Inflammatory macrophage treated with lipopolysaccharide for 4 hours (primary cell): Measurements from ENCODE around the gene FUCA1.
"Not testable (repeated sequence)": the region's sequence is repeated elsewhere in the genome, so short reads cannot be mapped to it uniquely, and the experiment has no call there.

Experiments
- DNase-seq: peaks from one replicate; pipeline ENCODE4 v3.0.0-alpha.2; 2020

The FUCA1 gene

GRCh38 chr1:23834156-23834555 is 33.9 kb downstream of the FUCA1 start:
- DNase-seq: not testable (repeated sequence)

DNA sequence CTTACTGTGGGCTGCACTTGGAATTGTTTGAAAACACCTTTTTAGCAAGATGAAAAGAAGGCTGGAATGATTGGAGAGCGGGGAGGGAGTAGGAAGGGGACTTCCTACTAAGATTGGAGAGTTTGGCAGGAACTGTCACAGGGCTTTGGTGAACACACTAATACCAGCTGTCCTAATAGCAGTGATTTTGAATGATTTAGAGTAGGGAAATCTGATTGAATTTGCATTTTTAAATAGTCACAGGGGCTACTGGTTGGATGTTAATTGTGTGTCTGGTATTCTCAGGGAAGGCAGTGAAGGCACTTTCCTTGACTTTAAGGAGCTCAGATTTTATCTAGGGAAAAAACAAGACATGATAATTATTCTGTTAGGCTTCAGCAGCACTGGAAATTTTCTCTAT is 40.4 kb downstream of the FUCA1 start:
- DNase-seq: no peak

GRCh38 chr1:23826590-23826989 is 41.5 kb downstream of the FUCA1 start:
- DNase-seq: not testable (repeated sequence)

- peak; percentile 39 for DNase-seq
These were observed 42.1 kb downstream of the FUCA1 start for GRCh38 chr1:23825762-23826522.

DNA sequence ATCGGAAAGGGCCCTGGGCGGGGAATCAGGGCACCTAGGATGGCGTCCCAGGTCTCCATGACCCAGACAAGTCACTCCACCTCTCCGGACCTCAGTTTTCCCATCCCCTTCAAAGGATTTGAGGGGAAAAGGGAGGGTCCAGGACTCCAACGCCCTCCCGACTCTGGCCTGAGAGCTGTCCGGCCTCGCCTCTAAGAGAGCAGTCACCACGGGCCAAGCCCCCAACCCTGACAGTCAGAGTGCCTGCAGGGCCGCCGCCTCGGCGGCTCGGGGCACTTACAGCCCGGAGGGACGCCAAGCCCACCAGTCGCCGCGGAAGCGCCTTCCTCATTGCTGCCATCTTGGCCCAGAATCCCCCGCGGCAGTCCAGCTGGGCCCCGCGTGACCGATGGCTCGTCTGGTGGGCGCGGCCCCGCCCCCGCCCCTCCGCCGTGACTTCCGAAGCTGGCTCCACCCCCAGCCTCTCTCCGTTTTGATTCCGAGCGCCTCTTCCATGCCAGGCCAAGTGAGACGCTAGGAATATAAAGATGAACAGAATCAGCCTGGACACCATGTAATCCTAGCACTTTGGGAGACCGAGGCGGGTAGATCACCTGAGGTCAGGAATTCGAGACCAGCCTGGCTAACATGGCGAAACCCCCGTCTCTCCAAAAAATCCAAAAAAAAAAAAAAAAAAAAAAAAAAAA is 42.9 kb downstream of the FUCA1 start, which contains the start of gene HMGCL:
Gene HMGCL, minus strand, starts transcription at position 354 of the 686 bp plus-strand sequence. Its CDS starts 14 bp downstream, at position 340.
- DNase-seq: peak; percentile 95

DNA sequence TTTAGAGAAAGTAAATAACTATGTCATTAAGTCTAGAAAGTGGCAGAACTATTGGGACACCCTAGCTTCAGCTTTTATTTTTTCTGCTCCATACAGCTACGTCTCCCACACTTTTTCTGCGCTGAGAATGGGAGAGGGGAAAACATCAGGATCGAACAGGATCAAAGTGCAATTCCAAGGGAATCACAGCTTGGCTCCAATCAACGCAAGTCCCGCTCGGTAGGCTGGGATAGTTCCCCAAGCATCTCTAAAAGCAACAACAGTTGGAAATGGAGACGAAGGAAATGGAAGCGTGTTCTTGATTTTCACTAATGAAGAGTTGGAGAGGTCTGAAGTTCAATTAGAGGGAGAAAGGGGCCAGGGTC is 43.4 kb downstream of the FUCA1 start:
- DNase-seq: no peak

- DNase-seq: no peak
These were observed 44.3 kb downstream of the FUCA1 start for GRCh38 chr1:23823767-23824166.

- no peak for DNase-seq
These were observed 50.5 kb downstream of the FUCA1 start for GRCh38 chr1:23817633-23818032.

- DNase-seq: no peak
These were observed 51.2 kb downstream of the FUCA1 start for GRCh38 chr1:23816906-23817305.

- DNase-seq: no peak
These were observed 51.7 kb downstream of the FUCA1 start for GRCh38 chr1:23816361-23816760.

DNA sequence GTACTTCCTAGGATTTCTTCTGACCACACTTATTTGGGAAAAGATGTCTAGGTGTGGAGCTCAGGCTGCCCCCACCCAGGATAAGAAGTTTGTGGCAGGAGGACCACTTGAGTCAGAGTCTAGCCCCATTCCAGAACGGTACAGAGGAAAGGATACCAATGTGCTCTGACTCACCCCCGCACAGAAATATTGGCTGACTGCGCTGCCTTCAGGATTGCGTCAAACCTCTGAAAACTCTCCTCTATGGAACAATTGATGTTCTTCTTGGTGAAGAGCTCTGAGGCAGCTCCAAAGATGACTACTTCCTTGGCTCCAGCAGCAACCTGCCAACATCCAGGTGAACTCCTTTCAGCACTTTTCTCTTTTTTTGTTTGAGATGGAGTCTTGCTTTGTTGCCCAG is 54.1 kb downstream of the FUCA1 start:
- no peak for DNase-seq

- DNase-seq: peak; percentile 86
These were observed 57.1 kb downstream of the FUCA1 start for GRCh38 chr1:23810818-23811540.

GRCh38 chr1:23809751-23810171 is 58.3 kb downstream of the FUCA1 start:
- peak; percentile 88 for DNase-seq

- DNase-seq: no peak
These were observed 60.6 kb downstream of the FUCA1 start for GRCh38 chr1:23807453-23807852.

GRCh38 chr1:23806280-23806679 is 61.8 kb downstream of the FUCA1 start:
- no peak for DNase-seq

DNA sequence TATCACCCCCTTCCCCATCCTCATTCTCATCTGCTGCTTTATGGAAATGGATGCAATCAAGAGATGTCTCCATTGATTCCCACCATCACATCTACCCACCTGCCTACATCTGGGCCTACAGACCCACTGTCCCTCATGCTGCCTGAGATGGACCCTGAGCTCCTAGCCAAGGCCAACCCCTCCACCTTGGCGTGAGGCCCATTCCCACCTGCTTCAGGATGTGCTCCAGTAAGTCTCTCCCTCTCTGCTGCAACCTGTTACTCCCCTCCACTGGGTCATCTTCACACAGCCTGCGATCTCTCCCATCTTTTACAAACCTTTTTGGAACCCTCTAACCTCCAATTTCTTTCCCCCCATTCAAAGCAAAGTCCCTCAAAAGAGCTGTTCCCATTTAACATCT is 63.1 kb downstream of the FUCA1 start:
- DNase-seq: no peak

GRCh38 chr1:23804183-23804835 is 63.8 kb downstream of the FUCA1 start:
- peak; percentile 62 for DNase-seq

DNA sequence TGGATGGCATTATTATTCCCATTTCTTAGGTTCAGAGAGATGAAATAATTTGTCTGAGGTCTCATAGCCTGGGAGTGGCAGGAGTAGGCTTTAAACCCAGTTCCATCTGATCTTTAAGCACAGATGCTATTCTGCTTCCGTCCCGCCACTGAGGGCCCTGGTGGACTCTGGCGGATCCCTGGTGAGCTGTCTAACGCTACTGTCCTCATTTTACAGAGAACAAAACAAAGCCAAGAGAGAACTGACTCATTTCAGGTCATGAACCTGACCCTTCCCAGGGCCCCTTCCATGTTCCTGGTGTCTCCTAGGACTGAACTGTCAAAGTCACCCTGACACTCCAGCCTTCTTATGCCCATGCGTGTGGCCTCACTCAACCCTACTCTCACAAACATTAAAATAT is 64.4 kb downstream of the FUCA1 start:
- no peak for DNase-seq

- DNase-seq: not testable (repeated sequence)
These were observed 65.2 kb downstream of the FUCA1 start for GRCh38 chr1:23802809-23803342.

DNA sequence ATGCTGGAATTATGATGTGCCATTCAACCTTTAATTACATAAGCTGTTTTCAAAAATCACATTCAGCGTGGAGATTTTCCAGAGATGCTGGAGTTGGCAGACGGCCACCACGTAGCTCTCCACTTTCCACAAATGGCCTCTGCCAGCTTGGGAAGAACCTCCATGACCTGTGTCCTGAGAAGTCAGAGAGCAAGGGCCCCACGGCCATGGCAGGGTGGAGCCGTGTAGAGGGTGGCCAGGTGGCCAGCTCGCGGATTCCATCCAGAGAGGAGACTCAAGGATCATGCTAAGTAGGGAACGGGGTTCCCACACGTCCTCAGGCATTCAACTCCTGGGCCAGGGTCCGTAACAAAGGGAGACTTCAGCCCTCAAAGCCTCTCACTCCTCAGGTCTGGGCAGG is 66.2 kb downstream of the FUCA1 start:
- DNase-seq: no peak

GRCh38 chr1:23801338-23801748 is 66.7 kb downstream of the FUCA1 start:
- DNase-seq: no peak

GRCh38 chr1:23800400-23801337 is 67.4 kb downstream of the FUCA1 start, which contains the start of gene GALE:
Gene GALE (minus strand): TSS chr1:23800754. CDS start chr1:23799007, 1,747 bp downstream.
- DNase-seq: peak; percentile 97
